ENCODE data around the gene TBC1D2B.

GRCh38 chr15:77991029-77991406 is 86.5 kb downstream of the TBC1D2B start:
- no peak for TF ChIP-seq POLR2A (IDR thresholded peaks at IDR 0.05; ENCODE audit: low read depth, low read length)
- no peak for TF ChIP-seq JUN (IDR thresholded peaks at IDR 0.05; ENCODE audit: borderline replicate concordance, insufficient read depth, insufficient read length, low read depth)
- TF ChIP-seq EZH2 (IDR thresholded peaks at IDR 0.05; ENCODE audit: borderline replicate concordance, low read depth, low read length, severe bottlenecking) = no peak

Measured in endothelial cell of umbilical vein (primary cell).